PC-3 (cell line): Measurements from ENCODE around the gene PHF12.

ENCODE experiments used
- CTCF ChIP-seq: fragments of 300-600 bp; sonication (generic); conservative IDR thresholded peaks from 2 replicates; pipeline ENCODE4 v1.5.1; 2017; ENCODE audit warnings: antibody characterized with exemption, low read depth, mild to moderate bottlenecking, low read length
- EZH2 ChIP-seq: fragments of 300-600 bp; sonication (generic); IDR thresholded peaks from one replicate; pipeline ENCODE4 v1.6.1; 2017; ENCODE audit warnings: antibody characterized with exemption, mild to moderate bottlenecking, low read length; ENCODE audit not compliant: unreplicated experiment

DNA sequence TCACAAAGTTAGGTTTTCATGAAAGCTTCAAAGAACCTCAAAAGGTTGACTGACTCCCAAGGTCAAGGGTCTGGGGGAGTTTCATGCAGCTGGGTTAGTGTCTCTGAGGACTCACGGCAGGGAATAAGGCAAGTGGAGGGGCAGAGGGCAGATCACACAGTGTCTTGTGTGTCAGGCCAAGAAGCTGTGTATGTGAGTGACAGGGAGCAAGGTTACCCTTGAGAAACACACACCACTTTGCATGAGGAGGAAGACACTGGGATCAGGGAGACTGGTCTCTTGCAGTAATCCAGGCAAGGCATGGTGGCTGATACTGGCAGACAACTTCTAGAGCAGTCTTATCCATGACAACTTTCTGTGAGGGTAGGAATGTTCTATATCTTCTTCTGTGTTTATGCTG is 60.1 kb downstream of the PHF12 start:
- no peak for TF ChIP-seq CTCF
- TF ChIP-seq EZH2: no peak
